HepG2 (cell line): ENCODE data around the gene MS4A7. TPM values are rescaled to one million over a fixed set of nuclear protein-coding genes. Genes with fewer than 3 reads are reported as not detected.

Source experiments
- ATAC-seq: fragments of 200-7000 bp; cut with Tn5 transposase; 3 replicates; pipeline ENCODE4 v1.9.1; 2020; ENCODE audit warnings: mild to moderate bottlenecking, moderate library complexity
- BruUV-seq: library from RNA; stranded (reverse); fragments of 400-500 nt; replicated peaks from 2 replicates; lab custom pipeline; 2021; lab: Mats Ljungman, UMichigan
- CTCF ChIA-PET: fragments of 300-600 bp; formaldehyde crosslinking; extraction: SDS; loops from one replicate; lab custom pipeline; 2021; ENCODE audit warnings: low total read pairs, inconsistent platforms, low intra/inter-chr PET ratio; lab: Yijun Ruan, JAX
- POLR2A ChIA-PET: fragments of 350-600 bp; sonication (Branson Sonifier 250); formaldehyde crosslinking; loops from one replicate; lab custom pipeline; 2020; ENCODE audit warnings: antibody characterized with exemption, inconsistent platforms; lab: Yijun Ruan, JAX
- DNase-seq: peaks from one replicate; pipeline ENCODE4 v3.0.0-alpha.2; 2015; ENCODE audit warnings: low spot score
- FAIRE-seq: peaks from 3 replicates; lab custom pipeline; 2011; peaks lifted over from hg19 to GRCh38; lab: Jason Lieb, UNC
- H2AFZ ChIP-seq: one replicate; pipeline ENCODE4 v1.6.1; 2011; ENCODE audit warnings: low read length, inconsistent platforms
- H3K27ac ChIP-seq: fragments of 300-600 bp; 3 replicates; pipeline ENCODE4 v1.8.0; 2011; ENCODE audit warnings: mixed run types, mild to moderate bottlenecking, mixed read lengths, low read length, inconsistent platforms; ENCODE audit not compliant: insufficient read depth; ENCODE audit errors: extremely low read length
- H3K27me3 ChIP-seq, 2 experiments: fragments of 200-600 bp in 1 of 2; 2 replicates in 1 of 2; 3 replicates in 1 of 2; pipeline versions ENCODE4 v1.6.0 to v1.8.0; 2011; ENCODE audit warnings: low read length in 2 of 2, mild to moderate bottlenecking in 2 of 2, moderate library complexity in 2 of 2, inconsistent platforms in 1 of 2; ENCODE audit not compliant: insufficient read depth in 2 of 2, control insufficient read depth in 1 of 2
- H3K36me3 ChIP-seq, 2 experiments: fragments of 200-600 bp in 1 of 2; replicated peaks in 1 of 2; 2 replicates in 1 of 2; 3 replicates in 1 of 2; pipeline versions ENCODE4 v1.5.1 to v1.8.0; 2011; ENCODE audit warnings: low read length in 2 of 2, inconsistent platforms in 1 of 2; ENCODE audit not compliant: insufficient read depth in 2 of 2, control insufficient read depth in 1 of 2
- H3K4me1 ChIP-seq: 2 replicates; pipeline ENCODE4 v1.5.1; 2012; ENCODE audit warnings: low read length, inconsistent platforms; ENCODE audit not compliant: insufficient read depth
- H3K4me2 ChIP-seq: 2 replicates; pipeline ENCODE4 v1.6.0; 2011; ENCODE audit warnings: low read depth, low read length, inconsistent platforms
- H3K4me3 ChIP-seq, 3 experiments: fragments of 200-600 bp in 1 of 3; sonication (generic), shearing (Covaris generic) in 1 of 3; replicated peaks in 1 of 3; 2 replicates each; pipeline ENCODE4 v1.5.1; 2011 to 2016; ENCODE audit warnings: low read length in 3 of 3, inconsistent platforms in 2 of 3, low read depth in 2 of 3, mild to moderate bottlenecking in 2 of 3, control low read depth in 1 of 3, mixed read lengths in 1 of 3; ENCODE audit not compliant: insufficient read depth in 1 of 3
- H3K79me2 ChIP-seq: one replicate; pipeline ENCODE4 v1.6.1; 2011; ENCODE audit warnings: low read length, inconsistent platforms; ENCODE audit not compliant: insufficient read depth
- H3K9ac ChIP-seq: 2 replicates; pipeline ENCODE4 v1.6.0; 2011; ENCODE audit warnings: mild to moderate bottlenecking, low read depth, low read length, inconsistent platforms; ENCODE audit not compliant: insufficient read depth
- H3K9me3 ChIP-seq: 2 replicates; pipeline ENCODE4 v1.5.1; 2012; ENCODE audit warnings: mild to moderate bottlenecking, low read length
- H4K20me1 ChIP-seq: 2 replicates; pipeline ENCODE4 v1.6.0; 2011; ENCODE audit warnings: inconsistent platforms, mild to moderate bottlenecking, low read length, moderate library complexity; ENCODE audit not compliant: insufficient read depth
- ATF1 ChIP-seq: IDR thresholded peaks from 2 replicates; pipeline ENCODE4 v1.6.1; 2016; ENCODE audit warnings: mild to moderate bottlenecking, control low read depth
- BORCS8-MEF2B ChIP-seq: sonication (generic); formaldehyde crosslinking; IDR thresholded peaks from 2 replicates; pipeline ENCODE4 v1.8.0; 2022; ENCODE audit warnings: mild to moderate bottlenecking, missing genetic modification reagents
- BRD4 ChIP-seq: sonication (generic); formaldehyde crosslinking; IDR thresholded peaks from 2 replicates; pipeline ENCODE4 v1.4.0; 2020; ENCODE audit warnings: missing genetic modification reagents
- GPBP1L1 ChIP-seq: sonication (generic); formaldehyde crosslinking; IDR thresholded peaks from 2 replicates; pipeline ENCODE4 v1.5.0; 2020; ENCODE audit warnings: mild to moderate bottlenecking, missing genetic modification reagents
- IKZF4 ChIP-seq: sonication (generic); formaldehyde crosslinking; IDR thresholded peaks from 2 replicates; pipeline ENCODE4 v1.5.1; 2020; ENCODE audit warnings: borderline replicate concordance, mild to moderate bottlenecking, low read depth, missing genetic modification reagents; ENCODE audit errors: not compliant biosample characterization
- POLR2AphosphoS5 ChIP-seq: IDR thresholded peaks from 2 replicates; pipeline ENCODE4 v1.6.1; 2012; ENCODE audit warnings: low read depth, low read length
- SCMH1 ChIP-seq: sonication (generic); formaldehyde crosslinking; IDR thresholded peaks from 2 replicates; pipeline ENCODE4 v1.9.0; 2021; ENCODE audit warnings: missing genetic modification reagents, mild to moderate bottlenecking, borderline replicate concordance
- YEATS4 ChIP-seq: sonication (generic); formaldehyde crosslinking; IDR thresholded peaks from 2 replicates; pipeline ENCODE4 v1.4.0; 2020; ENCODE audit warnings: missing genetic modification reagents, borderline replicate concordance
- ZFAT ChIP-seq: sonication (generic); formaldehyde crosslinking; conservative IDR thresholded peaks from 2 replicates; pipeline ENCODE4 v1.8.1; 2023; ENCODE audit warnings: missing genetic modification reagents, inconsistent platforms
- ZKSCAN5 ChIP-seq: sonication (generic); formaldehyde crosslinking; IDR thresholded peaks from 2 replicates; pipeline ENCODE4 v1.5.1; 2020; ENCODE audit warnings: mild to moderate bottlenecking, missing genetic modification reagents
- ZNF260 ChIP-seq: sonication (generic); formaldehyde crosslinking; IDR thresholded peaks from 2 replicates; pipeline ENCODE4 v1.4.0; 2020; ENCODE audit warnings: missing genetic modification reagents, low read depth, mild to moderate bottlenecking, borderline replicate concordance
- ZNF264 ChIP-seq: sonication (generic); formaldehyde crosslinking; IDR thresholded peaks from 2 replicates; pipeline ENCODE4 v1.4.0; 2020; ENCODE audit warnings: missing genetic modification reagents
- ZNF547 ChIP-seq: sonication (generic); formaldehyde crosslinking; IDR thresholded peaks from 2 replicates; pipeline ENCODE4 v1.5.1; 2020; ENCODE audit warnings: mild to moderate bottlenecking, missing genetic modification reagents
- ZNF564 ChIP-seq: sonication (generic); formaldehyde crosslinking; IDR thresholded peaks from 2 replicates; pipeline ENCODE4 v1.8.1; 2023; ENCODE audit warnings: mild to moderate bottlenecking, missing genetic modification reagents
- ZNF790 ChIP-seq: sonication (generic); formaldehyde crosslinking; IDR thresholded peaks from 2 replicates; pipeline ENCODE4 v1.8.0; 2022; ENCODE audit warnings: missing genetic modification reagents, mild to moderate bottlenecking, borderline replicate concordance
- ZSCAN20 ChIP-seq: sonication (generic); formaldehyde crosslinking; IDR thresholded peaks from 2 replicates; pipeline ENCODE4 v1.4.0; 2020; ENCODE audit warnings: missing genetic modification reagents, mild to moderate bottlenecking, borderline replicate concordance
- WGBS: methylation state at CpG from one replicate; pipeline ENCODE4 v1.1.6; 2017; ENCODE audit warnings: low lambda C conversion rate; 5-methylcytosine and 5-hydroxymethylcytosine counted together
- in situ Hi-C: cut with HindIII; loops from 2 replicates; pipeline ENCODE4 v1.10.0; 2017; ENCODE audit warnings: low pct_unique_long_range_greater_than_20kb; ENCODE audit not compliant: extremely low pct_ligation_motif_present
- intact Hi-C: fragments of 100-400 bp; cut with micrococcal nuclease; formaldehyde crosslinking; loops from one replicate; pipeline ENCODE4 v1.10.0; 2022; ENCODE audit not compliant: unreplicated experiment
- polyA plus RNA-seq, 8 experiments: library from polyadenylated mRNA; depleted of rRNA in 3 of 8; stranded (reverse) in 7 of 8; unstranded in 1 of 8; fragments of >200 nt; fragmentation: Illumina TruSeq in 4 of 8; extraction: Trizol in 4 of 8; gene quantifications; 2 replicates each; pipeline versions ENCODE4 v1.2.1 to v1.2.3, GENCODE V29; 2011 to 2016; ENCODE audit warnings: low read depth in 4 of 8, missing spikeins in 1 of 8, mixed read lengths in 1 of 8; ENCODE audit not compliant: insufficient read depth in 1 of 8
- total RNA-seq, 5 experiments: library from RNA; depleted of rRNA; stranded (reverse); fragments of >200 nt; fragmentation: Illumina TruSeq; extraction: Trizol; gene quantifications; 2 replicates each; pipeline ENCODE4 v1.2.3, GENCODE V29; 2016; ENCODE audit warnings: low read depth in 1 of 5
- TF ChIP-seq, protein P1 (sequence below): sonication (generic); formaldehyde crosslinking; IDR thresholded peaks from 2 replicates; pipeline ENCODE4 v1.8.0; 2022; ENCODE audit warnings: missing genetic modification reagents, mild to moderate bottlenecking, borderline replicate concordance
- TF ChIP-seq, protein P2 (sequence below): IDR thresholded peaks from 2 replicates; pipeline ENCODE4 v1.6.1; 2016
- TF ChIP-seq, protein P3 (sequence below): sonication (generic); formaldehyde crosslinking; IDR thresholded peaks from 2 replicates; pipeline ENCODE4 v1.4.0; 2020; ENCODE audit warnings: missing genetic modification reagents, borderline replicate concordance
- TF ChIP-seq, protein P4 (sequence below): sonication (generic); IDR thresholded peaks from 2 replicates; pipeline ENCODE4 v1.6.1; 2016; ENCODE audit warnings: low read depth, borderline replicate concordance

The MS4A7 gene
- total and polyA plus RNA-seq, 2 of the 13 experiments (the other 11 are each of a cell fraction or from before 2014, with no cell fraction given): not detected

DNA sequence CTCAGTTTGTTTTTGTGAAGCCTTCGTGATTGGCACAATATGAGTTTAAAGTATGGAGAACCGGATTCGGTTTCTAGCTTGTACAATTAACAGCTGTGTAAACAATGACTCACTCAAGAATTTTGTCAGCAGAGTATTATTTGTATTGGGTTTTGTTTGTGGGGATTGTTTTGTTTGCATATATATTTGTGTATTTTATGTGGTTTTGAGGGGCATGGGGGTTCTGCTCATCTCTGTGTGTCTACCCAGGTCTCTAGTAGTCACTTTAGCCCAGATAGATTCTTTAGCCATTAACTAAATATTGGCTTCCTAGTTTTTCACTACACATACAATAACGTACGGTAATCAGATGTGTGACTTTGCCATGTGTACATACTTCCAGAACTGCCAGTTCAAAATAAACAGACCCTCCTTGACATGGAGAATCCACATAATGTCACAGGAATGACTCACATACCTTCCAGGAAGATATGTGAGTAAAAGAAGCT lies 7.5 kb upstream of the MS4A7 start:
- ATAC-seq: peak; percentile 34; the same call in 1 of the 3 replicates
- Histone ChIP-seq H3K4me2 (no peak overlapping the region), H2AFZ (no peak overlapping the region), H3K27me3 (peaks cover 0 to 10% of the 10 kb centered on the region in 2 experiments; a peak in 3 of 5 replicates), H3K79me2 (no peaks in the 10 kb centered on the region), H3K27ac (no peak overlapping the region), H4K20me1 (no peaks in the 10 kb centered on the region), H3K4me1 (peaks cover 11% of the 10 kb centered on the region), H3K4me3 (no peak overlapping the region), H3K9ac (no peak overlapping the region), H3K9me3 (no peaks in the 10 kb centered on the region), H3K36me3 (no peaks in the 10 kb centered on the region)
- FAIRE-seq: no peak
- ChIA-PET POLR2A (no interaction called here), CTCF (no interaction called here)
- DNase-seq: peak; percentile 27
- 2% methylated on average over 5 of the region's 5 CpGs for WGBS
- intact Hi-C loops: no loop called here
- in situ Hi-C loops: no loop called here
- no TSS peak for BruUV-seq
- TF ChIP-seq ZSCAN20: no peak
- no peak for TF ChIP-seq SCMH1 (CRISPR knock-in tag)
- no peak for TF ChIP-seq IKZF4 (CRISPR knock-in tag)
- no peak for TF ChIP-seq ZNF547
- TF ChIP-seq ZNF260: no peak
- TF ChIP-seq, protein P1, sequence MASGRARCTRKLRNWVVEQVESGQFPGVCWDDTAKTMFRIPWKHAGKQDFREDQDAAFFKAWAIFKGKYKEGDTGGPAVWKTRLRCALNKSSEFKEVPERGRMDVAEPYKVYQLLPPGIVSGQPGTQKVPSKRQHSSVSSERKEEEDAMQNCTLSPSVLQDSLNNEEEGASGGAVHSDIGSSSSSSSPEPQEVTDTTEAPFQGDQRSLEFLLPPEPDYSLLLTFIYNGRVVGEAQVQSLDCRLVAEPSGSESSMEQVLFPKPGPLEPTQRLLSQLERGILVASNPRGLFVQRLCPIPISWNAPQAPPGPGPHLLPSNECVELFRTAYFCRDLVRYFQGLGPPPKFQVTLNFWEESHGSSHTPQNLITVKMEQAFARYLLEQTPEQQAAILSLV (CRISPR knock-in tag): no peak
- TF ChIP-seq ZNF790 (CRISPR knock-in tag): no peak
- TF ChIP-seq, protein P2, sequence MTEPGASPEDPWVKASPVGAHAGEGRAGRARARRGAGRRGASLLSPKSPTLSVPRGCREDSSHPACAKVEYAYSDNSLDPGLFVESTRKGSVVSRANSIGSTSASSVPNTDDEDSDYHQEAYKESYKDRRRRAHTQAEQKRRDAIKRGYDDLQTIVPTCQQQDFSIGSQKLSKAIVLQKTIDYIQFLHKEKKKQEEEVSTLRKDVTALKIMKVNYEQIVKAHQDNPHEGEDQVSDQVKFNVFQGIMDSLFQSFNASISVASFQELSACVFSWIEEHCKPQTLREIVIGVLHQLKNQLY (CRISPR knock-in tag): no peak
- TF ChIP-seq BRD4 (CRISPR knock-in tag): no peak
- TF ChIP-seq, protein P3, sequence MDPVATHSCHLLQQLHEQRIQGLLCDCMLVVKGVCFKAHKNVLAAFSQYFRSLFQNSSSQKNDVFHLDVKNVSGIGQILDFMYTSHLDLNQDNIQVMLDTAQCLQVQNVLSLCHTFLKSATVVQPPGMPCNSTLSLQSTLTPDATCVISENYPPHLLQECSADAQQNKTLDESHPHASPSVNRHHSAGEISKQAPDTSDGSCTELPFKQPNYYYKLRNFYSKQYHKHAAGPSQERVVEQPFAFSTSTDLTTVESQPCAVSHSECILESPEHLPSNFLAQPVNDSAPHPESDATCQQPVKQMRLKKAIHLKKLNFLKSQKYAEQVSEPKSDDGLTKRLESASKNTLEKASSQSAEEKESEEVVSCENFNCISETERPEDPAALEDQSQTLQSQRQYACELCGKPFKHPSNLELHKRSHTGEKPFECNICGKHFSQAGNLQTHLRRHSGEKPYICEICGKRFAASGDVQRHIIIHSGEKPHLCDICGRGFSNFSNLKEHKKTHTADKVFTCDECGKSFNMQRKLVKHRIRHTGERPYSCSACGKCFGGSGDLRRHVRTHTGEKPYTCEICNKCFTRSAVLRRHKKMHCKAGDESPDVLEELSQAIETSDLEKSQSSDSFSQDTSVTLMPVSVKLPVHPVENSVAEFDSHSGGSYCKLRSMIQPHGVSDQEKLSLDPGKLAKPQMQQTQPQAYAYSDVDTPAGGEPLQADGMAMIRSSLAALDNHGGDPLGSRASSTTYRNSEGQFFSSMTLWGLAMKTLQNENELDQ (CRISPR knock-in tag): no peak
- no peak for TF ChIP-seq YEATS4 (CRISPR knock-in tag)
- no peak for TF ChIP-seq ZNF564 (CRISPR knock-in tag)
- no peak for TF ChIP-seq ZKSCAN5 (CRISPR knock-in tag)
- TF ChIP-seq ZNF264 (CRISPR knock-in tag): no peak
- TF ChIP-seq BORCS8-MEF2B (CRISPR knock-in tag): no peak
- TF ChIP-seq ZFAT (CRISPR knock-in tag): no peak
- no peak for TF ChIP-seq GPBP1L1 (CRISPR knock-in tag)
- TF ChIP-seq, protein P4, sequence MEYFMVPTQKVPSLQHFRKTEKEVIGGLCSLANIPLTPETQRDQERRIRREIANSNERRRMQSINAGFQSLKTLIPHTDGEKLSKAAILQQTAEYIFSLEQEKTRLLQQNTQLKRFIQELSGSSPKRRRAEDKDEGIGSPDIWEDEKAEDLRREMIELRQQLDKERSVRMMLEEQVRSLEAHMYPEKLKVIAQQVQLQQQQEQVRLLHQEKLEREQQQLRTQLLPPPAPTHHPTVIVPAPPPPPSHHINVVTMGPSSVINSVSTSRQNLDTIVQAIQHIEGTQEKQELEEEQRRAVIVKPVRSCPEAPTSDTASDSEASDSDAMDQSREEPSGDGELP: peak; percentile 73
- TF ChIP-seq ATF1 (CRISPR knock-in tag): no peak
- TF ChIP-seq POLR2AphosphoS5: no peak
